OCI-LY3 (cell line): ENCODE measurements around the gene ARHGAP10.

Source experiments
- H2AFZ ChIP-seq: fragments of 200-600, 300-600 bp; shearing (Covaris generic); 2 replicates; pipeline ENCODE4 v1.6.0; 2014; ENCODE audit warnings: antibody characterized with exemption, low read depth, low read length
- H3K27ac ChIP-seq: fragments of 200-600, 300-600 bp; sonication (generic); 2 replicates; pipeline ENCODE4 v1.5.1; 2014; ENCODE audit warnings: mild to moderate bottlenecking, low read length, moderate library complexity, mixed read lengths
- H3K27me3 ChIP-seq: fragments of 200-600, 300-600 bp; sonication (generic); 2 replicates; pipeline ENCODE4 v1.6.1; 2014; ENCODE audit warnings: low read depth, low read length, mixed read lengths
- H3K36me3 ChIP-seq: fragments of 200-600, 300-600 bp; sonication (generic); replicated peaks from 2 replicates; pipeline ENCODE3; 2014; ENCODE audit warnings: low read depth, low read length, mixed read lengths
- H3K4me1 ChIP-seq: fragments of 300-600, 200-600 bp; sonication (generic); 2 replicates; pipeline ENCODE4 v1.6.1; 2014; ENCODE audit warnings: low read length, mixed read lengths
- H3K4me2 ChIP-seq: fragments of 200-600, 300-600 bp; sonication (generic); 2 replicates; pipeline ENCODE4 v1.6.1; 2014; ENCODE audit warnings: low read length, mixed read lengths
- H3K4me3 ChIP-seq: fragments of 300-600, 200-600 bp; sonication (generic); 2 replicates; pipeline ENCODE4 v1.5.1; 2014; ENCODE audit warnings: antibody characterized with exemption, mild to moderate bottlenecking, low read length, moderate library complexity
- H3K79me2 ChIP-seq: fragments of 300-600, 200-600 bp; shearing (Covaris generic); 2 replicates; pipeline ENCODE4 v1.6.1; 2014; ENCODE audit warnings: mild to moderate bottlenecking, low read length, mixed read lengths
- H3K9ac ChIP-seq: fragments of 300-600, 200-600 bp; shearing (Covaris generic); 2 replicates; pipeline ENCODE4 v1.6.0; 2014; ENCODE audit warnings: mild to moderate bottlenecking, low read length, moderate library complexity
- H3K9me3 ChIP-seq: fragments of 200-600, 300-600 bp; shearing (Covaris generic); 2 replicates; pipeline ENCODE4 v1.6.1; 2014; ENCODE audit warnings: low read length, mixed read lengths; ENCODE audit not compliant: insufficient read depth
- H4K20me1 ChIP-seq: fragments of 200-600, 300-600 bp; sonication (generic); 2 replicates; pipeline ENCODE4 v1.6.1; 2016; ENCODE audit warnings: low read length, mixed read lengths; ENCODE audit not compliant: insufficient read depth
- EZH2phosphoT487 ChIP-seq: fragments of 200-600 bp; shearing (Covaris generic); IDR thresholded peaks from 2 replicates; pipeline ENCODE4 v1.6.1; 2018; ENCODE audit warnings: antibody characterized with exemption, mixed run types, low read depth
- TF ChIP-seq, protein P1 (sequence below): fragments of 200-600, 300-600 bp; sonication (generic); IDR thresholded peaks from 2 replicates; pipeline ENCODE4 v1.5.1; 2014; ENCODE audit warnings: antibody characterized with exemption, low read length, low read depth

The ARHGAP10 gene

DNA sequence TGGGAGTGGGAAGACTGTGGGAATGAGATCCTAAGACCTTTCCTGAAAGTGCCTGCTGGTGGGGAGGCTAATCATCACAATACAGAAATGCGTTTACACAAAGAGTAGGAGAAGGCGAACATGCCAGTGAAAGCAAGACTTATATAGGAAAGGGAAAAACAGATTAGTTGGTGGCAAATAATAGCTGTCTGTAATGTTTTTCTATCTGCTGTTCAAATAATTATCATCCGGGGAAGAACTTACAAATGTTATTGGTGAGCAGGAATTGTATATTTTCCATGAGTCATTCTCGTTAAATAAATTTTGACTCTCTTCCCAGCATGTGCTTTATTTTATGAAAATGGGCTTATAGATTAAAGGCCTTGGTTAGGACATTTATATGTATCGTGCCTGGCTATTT, 196.5 kb downstream of the ARHGAP10 start:
- no peaks in the 10 kb centered on the region for H4K20me1 ChIP-seq
- H3K36me3 ChIP-seq, result no peaks in the 10 kb centered on the region
- no peaks in the 10 kb centered on the region for H3K27me3 ChIP-seq
- no peak overlapping the region for H2AFZ ChIP-seq
- H3K27ac ChIP-seq, result no peak overlapping the region
- TF ChIP-seq EZH2phosphoT487, result no peak
- TF ChIP-seq, protein P1, sequence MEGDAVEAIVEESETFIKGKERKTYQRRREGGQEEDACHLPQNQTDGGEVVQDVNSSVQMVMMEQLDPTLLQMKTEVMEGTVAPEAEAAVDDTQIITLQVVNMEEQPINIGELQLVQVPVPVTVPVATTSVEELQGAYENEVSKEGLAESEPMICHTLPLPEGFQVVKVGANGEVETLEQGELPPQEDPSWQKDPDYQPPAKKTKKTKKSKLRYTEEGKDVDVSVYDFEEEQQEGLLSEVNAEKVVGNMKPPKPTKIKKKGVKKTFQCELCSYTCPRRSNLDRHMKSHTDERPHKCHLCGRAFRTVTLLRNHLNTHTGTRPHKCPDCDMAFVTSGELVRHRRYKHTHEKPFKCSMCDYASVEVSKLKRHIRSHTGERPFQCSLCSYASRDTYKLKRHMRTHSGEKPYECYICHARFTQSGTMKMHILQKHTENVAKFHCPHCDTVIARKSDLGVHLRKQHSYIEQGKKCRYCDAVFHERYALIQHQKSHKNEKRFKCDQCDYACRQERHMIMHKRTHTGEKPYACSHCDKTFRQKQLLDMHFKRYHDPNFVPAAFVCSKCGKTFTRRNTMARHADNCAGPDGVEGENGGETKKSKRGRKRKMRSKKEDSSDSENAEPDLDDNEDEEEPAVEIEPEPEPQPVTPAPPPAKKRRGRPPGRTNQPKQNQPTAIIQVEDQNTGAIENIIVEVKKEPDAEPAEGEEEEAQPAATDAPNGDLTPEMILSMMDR, result no peak
- H3K9me3 ChIP-seq, result no peaks in the 10 kb centered on the region
- H3K4me2 ChIP-seq, result no peak overlapping the region
- no peaks in the 10 kb centered on the region for H3K79me2 ChIP-seq
- H3K4me1 ChIP-seq, result peaks cover 5% of the 10 kb centered on the region
- no peak overlapping the region for H3K9ac ChIP-seq
- H3K4me3 ChIP-seq, result no peak overlapping the region

DNA sequence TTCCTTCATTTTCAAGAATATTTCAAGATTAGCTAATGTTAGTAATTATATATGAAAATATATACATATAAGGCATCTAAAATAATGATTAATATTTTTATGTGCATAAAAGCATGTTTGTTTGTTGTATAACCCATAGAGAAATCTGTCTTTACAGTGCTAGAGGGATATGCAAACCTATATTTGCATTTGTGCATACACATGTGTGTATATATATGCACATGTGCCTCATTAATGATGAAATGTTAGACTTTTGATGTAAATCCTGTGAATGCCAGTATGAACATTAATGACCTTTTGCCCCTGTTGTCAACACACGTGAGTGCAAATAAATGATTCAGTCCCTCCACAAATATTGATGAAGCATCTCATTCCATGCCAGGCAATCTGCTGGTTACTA, 197.9 kb downstream of the ARHGAP10 start:
- TF ChIP-seq, protein P1, result no peak
- no peak for TF ChIP-seq EZH2phosphoT487
- Histone ChIP-seq H3K27ac (no peak overlapping the region), H3K9me3 (no peaks in the 10 kb centered on the region), H3K27me3 (no peaks in the 10 kb centered on the region), H4K20me1 (no peaks in the 10 kb centered on the region), H3K36me3 (no peaks in the 10 kb centered on the region), H2AFZ (no peak overlapping the region), H3K4me2 (no peak overlapping the region), H3K4me3 (no peak overlapping the region), H3K79me2 (no peaks in the 10 kb centered on the region), H3K9ac (no peak overlapping the region), H3K4me1 (no peaks in the 10 kb centered on the region)

DNA sequence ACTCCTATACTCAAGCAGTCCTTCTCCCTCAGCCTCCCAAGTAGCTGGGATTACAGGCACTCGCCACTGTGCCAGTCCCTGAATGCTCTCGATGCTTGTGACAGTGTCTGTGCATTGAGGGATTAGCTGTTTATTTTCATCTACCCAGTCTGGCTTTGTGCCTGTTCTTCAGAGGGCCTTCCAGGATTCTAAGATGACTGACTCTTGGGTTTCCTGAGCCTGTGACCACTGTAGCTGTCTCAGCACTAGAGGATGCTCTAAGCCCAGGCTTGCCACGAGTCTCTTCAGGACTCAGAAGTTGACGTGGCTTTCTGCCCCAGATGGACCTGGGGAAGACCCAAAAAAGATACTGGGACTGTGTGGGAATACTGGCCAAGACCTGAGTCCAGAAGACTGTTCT, 201.4 kb downstream of the ARHGAP10 start:
- H3K4me1 ChIP-seq, result no peaks in the 10 kb centered on the region
- H3K9me3 ChIP-seq, result no peaks in the 10 kb centered on the region
- H3K79me2 ChIP-seq, result no peaks in the 10 kb centered on the region
- no peak for TF ChIP-seq EZH2phosphoT487
- TF ChIP-seq, protein P1, result peak; percentile 23; the same call in 1 of the 2 replicates
- H3K27ac ChIP-seq, result no peak overlapping the region
- no peaks in the 10 kb centered on the region for H3K36me3 ChIP-seq
- no peaks in the 10 kb centered on the region for H3K27me3 ChIP-seq
- H4K20me1 ChIP-seq, result no peaks in the 10 kb centered on the region
- H3K4me2 ChIP-seq, result no peak overlapping the region
- H3K9ac ChIP-seq, result no peak overlapping the region
- H2AFZ ChIP-seq, result no peak overlapping the region
- no peak overlapping the region for H3K4me3 ChIP-seq

DNA sequence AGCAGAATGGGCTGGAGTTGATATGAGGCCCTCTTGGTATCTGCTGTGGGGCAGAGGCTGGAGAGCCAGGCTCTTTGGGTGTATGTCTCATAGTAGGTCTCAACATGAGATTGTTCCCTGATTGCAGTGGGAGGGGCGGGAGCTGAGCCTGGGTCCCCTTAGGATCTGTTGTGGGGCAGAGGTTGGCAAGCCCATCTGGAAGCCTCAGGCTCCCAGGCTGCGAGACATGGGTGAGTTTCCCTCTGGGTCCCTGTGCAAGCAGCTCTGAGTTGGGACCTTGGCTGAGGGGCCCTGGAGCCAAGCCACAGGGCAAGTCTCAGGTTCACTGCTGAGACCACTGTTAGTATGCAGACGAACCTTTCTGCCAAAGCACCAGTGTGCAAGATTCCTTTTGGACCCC, 201.9 kb downstream of the ARHGAP10 start:
- no peak for TF ChIP-seq EZH2phosphoT487
- TF ChIP-seq, protein P1, result no peak
- Histone ChIP-seq H3K9ac (no peak overlapping the region), H3K27ac (no peak overlapping the region), H3K36me3 (no peaks in the 10 kb centered on the region), H3K4me3 (no peak overlapping the region), H3K4me2 (no peak overlapping the region), H3K9me3 (no peaks in the 10 kb centered on the region), H4K20me1 (no peaks in the 10 kb centered on the region), H3K79me2 (no peaks in the 10 kb centered on the region), H2AFZ (no peak overlapping the region), H3K4me1 (no peaks in the 10 kb centered on the region), H3K27me3 (no peaks in the 10 kb centered on the region)
